Activated T-cell treated with anti-CD3 and anti-CD28 coated beads, Interleukin-2, amount 50 U/mL, for 48 hours (primary cell): ENCODE data around the gene EPB41L1.

ENCODE experiments used
- DNase-seq, 2 experiments: peaks; one replicate each; pipeline ENCODE4 v3.0.0-alpha.2; 2020

EPB41L1 gene

DNA sequence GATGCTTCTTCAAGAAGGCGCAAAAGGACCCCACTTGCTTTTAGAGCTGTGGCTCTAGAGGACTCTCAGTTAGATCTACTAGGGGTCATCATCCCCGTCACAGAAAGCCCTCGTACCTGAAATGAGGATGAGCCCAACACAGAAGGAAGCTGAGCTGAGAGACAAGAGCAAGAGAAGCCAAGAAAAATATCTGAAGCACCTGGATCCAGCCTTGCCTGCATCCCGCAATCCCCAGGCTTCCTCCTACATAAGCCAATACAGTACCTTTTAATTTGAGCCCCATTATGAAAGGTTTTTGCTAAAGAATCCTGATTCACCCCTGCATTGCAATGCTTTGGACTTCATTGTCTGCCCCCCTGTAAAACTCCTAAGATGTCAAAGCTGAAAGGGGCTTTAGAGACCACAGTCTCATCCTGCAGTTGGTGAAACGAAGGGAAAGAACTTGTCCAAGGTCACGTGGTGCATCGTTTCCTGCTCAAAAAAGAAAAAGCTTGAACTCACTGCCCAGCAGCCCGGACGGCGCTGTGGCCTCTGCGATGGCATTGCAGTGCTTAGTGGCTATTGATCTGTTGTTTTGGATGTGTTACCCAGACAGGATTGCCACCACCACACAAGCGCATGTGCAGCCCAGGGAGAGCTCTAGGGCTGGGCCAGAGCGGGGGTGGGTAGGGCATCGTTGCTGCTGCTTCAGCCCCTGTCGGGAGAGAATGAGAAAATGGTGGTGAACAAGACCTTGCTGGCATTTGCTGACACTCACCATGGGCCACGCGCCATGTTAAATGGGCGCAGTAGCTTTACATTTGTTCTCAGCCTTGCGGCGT lies 110.1 kb downstream of the EPB41L1 start:
- no peak for DNase-seq

DNA sequence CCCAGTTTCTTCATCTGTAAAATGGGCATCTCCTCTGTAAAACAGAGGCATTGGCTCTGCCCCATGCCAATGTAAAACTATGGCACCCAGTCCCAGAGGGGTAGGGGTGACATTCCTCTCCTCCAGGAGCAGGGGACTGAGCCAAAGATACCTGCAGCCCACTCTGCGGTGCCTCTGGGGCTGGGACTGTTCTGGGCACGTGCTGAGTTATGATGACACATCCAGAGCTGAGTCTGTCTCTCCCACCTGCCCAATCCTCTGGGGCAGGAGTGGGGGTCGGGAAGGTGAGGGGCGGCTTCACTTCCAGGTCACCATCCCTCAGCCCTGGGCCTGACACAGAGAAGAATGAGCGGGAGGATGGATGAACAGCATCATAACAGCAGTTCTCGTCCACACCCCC lies 111.6 kb downstream of the EPB41L1 start:
- DNase-seq: no peak

DNA sequence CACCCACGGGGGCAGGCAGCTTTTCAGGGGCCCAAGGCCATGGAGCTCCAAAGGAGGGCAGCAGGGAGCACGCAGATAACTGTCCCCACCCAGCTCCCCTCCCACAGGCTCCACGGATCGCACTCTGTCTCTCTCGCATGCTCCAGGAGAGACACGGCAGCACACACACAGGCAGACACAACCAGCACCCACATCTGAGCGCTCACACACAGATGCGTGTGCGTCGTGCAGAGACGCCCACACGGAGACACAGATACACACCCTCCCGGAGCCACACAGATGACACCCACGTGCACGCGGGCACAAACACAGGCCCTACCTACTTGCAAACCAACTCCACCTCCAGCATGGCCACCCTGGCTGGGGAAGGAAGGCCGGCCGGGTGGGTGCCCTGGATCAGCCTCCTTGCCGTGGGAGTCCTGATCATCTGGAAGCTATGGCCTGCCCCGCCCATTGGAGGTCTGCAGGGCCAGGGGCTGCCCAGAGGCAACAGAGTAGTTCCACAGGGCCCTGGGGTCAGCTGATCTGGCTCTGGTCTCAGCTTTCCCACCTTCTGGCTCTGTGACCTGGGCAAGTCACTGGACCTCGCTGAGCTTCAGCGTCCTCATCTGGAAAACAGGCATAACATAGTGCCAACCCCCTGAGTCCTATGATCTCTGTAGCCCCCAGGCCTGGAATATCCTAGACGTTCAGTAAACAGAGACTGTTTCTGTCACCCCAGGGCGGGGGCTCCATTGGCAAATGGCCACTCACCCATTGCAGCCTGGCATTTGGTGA lies 113.3 kb downstream of the EPB41L1 start:
- DNase-seq: no peak

DNA sequence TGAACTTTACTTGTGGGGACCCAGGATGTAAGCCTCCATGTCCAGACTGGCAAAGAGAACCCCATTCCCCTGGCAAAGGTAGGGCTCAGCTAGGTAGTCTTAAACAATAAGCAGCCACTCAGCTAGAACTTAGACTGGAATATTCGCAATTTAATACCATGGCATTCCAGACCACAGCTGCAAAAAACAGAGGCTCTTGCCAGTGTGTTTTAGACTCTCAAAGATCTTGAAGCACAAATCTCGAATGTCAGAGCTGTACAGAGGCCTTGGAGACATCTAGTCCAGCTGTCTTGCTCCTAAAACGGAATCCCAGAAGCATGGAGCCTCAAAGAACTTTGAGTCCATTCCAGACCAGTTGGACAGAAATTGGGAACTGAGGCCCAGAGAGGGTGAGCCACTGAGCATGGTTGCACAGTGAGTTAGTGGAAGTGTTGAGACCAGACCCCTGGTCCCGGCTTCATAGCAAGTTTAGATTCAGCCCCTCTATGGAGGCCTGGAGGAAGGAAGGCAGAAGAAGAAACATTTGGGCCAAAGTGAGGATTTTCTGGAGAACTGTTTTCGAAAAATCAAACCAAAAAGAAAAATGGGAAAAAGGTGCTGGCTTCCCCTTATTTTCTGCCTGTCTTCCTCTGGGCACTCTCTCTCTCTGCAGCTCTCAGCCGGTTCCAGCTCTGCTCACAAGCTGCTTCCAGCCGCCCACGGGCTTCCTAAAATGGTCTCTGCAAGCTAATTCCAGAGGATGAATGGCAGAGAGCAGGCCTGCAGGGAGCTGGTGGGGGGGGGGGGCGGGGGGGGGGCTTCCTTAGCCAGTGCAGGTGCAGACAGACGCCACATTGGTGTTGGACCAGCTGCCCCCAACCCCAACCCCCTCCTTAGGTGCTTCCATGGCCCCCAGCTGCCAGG lies 114.2 kb downstream of the EPB41L1 start:
- no peak for DNase-seq

DNA sequence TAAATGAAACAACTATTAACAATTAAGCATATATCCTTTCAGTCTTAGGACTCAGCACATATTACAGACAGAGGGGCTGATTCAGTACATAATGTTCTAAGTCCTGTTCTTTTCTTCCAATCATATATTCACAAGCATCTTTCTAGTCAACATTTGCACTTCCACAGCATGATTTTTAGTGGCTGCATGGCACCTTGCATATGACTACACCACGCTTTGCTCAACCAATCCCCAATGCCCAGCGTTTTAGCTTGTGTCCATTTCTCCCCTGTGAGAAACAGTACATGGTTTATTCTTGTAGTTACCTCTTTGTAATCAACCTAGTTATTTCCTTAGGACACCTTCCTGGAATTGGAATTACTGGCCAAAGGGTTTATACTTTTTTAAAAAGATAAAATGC lies 115.0 kb downstream of the EPB41L1 start:
- no peak for DNase-seq

DNA sequence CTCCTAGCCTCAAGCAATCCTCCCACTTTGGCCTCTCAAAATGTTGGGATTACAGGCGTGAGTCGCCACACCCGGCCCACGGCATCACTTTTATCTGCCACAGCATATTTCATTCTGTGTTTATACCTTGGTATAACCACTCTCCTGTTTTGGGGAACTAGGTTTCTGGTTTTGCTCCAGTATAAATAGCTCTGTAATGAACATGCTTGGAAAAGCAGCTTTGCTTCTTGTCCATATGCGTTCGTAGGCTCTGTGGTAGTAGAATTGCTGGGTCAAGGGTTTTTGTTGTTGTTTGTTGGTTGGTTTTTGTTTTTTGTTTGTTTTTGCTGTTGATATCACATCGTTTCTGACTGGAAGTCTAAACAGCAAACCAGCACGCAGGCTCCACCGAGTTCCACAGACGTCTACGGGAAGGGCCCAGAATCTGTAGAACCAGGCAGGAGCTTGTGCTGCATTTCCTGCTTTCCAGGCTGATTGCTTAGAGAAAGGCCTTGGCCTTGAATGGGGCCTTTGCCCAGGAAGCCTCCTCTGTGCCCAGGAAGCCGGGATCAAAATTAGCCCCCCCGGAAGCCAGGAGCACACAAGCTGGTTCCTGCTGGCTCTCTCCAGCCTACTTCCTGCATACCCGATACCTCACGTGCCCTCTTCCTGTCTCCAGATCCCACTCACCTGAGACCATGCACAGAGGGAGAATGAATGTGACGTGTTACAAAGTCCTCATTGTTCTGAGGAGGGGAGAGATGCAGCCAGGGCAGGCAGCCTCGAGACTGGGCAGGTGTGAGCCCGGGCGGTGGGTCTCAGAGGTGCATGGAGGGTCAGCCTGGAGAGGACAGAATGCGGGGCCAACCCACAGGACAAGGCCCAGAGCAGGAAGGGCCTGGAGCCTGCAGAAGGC lies 116.5 kb downstream of the EPB41L1 start:
- no peak for DNase-seq

DNA sequence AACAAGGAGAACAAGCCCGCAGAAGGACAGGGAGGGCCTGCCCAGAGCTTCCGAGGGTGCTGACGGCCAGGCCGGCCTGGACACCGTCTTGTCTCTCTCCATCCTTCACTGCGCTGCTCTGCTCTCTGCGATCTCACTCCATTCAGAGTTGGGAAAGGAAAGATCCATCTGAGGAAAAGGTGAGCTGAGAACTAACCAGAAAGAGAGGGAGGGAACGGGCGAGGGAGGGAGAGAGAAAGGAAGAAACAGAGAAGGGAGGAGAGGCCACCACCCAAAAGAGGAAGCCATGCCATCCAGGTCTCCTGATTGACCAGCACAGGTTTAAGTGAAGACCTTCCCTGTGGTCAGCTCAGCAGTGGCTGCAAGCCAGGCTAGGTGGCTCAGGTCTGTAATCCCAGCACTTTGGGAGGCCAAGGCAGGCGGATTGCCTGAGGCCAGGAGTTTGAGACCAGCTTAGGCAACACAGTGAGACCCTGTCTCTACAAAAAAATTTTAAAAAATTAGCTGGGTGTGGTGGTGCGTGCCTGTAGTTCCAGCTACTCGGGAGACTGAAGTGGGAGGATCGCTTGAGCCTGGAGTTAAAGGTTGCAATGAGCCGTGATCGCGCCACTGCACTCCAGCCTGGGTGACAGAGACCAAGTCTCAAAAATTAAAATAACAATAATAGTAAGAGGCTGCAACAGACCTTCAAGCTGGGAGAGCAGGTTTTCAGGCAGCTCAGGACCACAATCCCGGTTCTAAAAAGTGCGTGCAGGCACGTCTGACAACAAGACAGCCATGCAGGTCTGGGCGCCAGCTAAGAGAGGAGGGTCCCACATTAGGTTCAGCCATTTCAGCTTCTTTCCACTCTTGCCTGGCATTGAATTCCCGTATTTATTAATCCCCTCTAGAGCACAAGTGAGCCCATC lies 117.4 kb downstream of the EPB41L1 start:
- no peak for DNase-seq

DNA sequence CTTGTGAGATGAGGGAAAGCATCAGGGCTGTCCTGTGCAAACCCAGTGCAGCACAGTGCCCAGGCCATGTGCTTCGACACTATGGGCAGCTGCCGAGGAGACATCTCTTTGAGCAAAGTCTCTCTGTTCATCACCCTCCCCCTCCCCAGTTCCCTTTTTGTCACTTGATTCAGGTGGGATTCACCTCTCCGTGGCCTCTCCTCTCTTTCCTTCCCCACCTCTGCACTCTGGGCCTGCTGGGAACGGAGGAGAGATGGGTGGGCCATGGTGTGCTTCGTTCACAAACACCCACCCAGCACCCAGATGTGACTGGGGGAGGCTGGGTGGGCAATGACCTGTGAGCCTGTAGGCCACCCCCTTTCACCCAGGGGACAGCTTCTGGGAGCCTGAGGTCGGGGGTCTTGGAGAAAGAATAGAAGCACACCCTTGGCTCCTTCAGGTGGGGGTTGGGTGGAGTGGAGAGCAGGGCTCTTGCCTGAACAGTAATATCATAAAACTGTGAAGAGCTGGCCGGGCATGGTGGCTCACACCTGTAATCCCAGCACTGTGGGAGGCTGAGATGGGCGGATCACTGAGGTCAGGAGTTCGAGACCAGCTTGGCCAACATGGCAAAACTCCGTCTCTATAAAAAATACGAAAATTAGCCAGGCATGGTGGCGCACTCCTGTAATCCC lies 118.1 kb downstream of the EPB41L1 start:
- no peak for DNase-seq

DNA sequence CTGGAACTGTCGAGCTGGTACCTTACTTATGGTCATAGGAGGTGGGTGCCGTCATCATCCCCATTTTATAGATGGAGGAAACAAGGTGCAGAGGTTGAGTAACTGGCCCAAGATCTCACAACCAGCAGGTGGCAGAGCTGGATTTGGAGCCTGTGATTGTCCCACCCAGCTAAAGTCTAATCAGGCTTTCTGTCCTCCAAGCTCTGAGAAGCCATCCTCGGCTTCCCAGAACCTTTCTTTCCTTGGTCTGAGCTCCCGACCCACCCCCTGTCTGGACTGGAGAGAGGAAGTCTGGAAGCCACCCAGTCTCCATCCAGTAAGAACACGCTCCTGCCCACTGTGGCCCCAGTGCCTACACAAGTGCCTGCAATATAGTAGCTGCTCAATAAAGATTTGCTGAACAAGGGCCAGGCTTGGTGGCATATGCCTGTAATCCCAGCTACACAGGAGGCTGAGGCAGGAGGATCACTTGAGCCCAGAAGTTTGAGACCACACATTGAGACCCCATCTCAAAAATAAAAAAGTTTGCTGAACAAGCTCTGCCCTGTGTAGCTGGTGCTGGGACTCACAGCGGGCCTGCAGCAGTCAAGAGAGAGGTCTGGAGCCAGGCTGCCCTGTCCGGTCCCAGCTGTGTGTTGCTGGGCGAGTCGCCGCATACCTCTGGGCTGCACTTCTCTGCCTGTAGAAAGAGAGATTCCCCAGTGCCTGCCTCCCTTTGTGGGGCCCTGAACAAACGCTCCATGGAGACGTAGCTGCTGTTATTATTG lies 119.1 kb downstream of the EPB41L1 start:
- DNase-seq: no peak

DNA sequence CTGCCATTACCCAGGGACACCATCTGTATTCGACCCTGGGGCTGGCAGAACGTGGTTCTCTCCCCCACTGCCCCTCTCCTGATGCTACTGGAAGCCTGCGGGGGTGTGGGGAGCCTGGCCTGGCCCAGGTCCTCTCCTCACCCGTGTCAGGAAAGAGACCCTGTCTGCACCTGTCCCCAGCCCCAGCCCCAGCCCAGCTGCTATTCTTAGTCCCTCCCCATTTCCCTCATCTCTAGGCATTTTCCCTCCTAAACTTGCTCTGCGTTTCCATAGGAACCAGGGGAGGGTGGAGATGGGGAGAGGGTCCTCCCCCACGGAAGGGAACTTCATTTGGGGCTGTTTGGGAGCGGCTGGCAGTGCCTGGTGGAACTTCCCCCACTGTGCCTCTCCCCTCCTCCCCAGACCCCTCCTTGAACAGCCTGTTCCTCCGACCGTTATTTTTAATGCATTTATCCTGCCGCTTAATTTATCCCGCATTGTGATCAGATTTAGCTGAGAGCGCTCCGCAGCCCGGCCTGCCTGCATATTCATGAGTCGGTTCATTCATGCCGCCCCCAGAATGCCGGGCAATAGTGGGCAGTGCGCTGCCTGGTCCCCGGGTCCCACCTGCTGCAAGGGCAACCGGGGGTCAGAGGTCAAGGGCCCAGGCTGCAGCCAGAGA lies 119.8 kb downstream of the EPB41L1 start:
- no peak for DNase-seq

DNA sequence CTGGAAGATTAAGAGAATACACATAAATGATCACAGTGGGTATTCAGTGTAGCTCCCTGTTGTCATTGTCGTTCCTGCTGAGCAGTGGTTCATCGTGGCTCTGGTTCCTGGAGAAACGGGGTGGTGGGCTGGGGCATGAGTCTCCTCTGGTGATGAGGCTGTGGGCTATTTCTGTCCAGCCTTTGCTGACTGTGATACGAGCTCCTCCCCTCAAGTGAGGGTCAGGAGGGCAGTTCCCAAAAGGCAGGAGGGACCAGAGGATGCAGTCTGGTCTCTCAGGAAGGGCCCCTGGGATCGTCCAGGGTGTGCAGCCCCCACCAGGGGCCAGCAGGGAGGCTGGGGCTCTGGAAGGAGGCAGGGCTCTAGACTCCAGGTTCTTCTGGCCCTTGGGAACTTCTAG lies 120.5 kb downstream of the EPB41L1 start:
- no peak for DNase-seq

DNA sequence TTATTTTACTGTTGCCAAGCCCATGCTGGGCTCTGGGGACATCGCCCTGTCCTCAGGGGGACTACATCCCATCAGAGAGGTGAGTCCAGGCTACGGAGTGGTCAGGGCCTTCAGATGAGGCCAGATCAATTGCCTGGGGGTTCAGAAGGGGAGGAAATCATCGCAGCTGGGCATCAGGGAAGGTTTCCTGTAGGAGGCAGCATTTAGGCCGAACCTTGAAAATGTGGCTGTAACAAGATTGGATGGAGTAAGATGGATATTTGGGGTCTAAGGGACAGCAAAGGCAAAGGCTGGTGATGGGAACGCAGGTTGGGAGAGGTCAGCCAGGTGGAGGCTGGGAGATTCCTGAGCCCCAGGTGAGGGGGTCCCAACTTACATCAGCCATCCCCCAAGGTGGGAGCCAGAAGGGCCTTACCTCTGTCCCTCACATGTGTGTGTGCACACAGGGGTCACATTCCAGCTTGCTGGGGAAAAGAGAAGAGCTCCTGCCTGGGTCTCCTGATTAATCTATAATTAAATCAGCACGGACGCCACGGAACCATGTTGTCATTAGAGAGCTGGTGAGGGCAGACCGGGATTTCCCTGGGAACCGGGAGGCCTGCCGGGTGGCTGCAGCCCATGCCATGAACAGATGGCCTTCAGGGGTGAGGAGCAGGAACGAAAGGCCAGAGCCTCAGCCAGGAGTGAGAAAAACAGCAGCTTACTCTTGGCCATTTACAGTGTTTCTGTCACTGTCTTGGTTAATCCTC lies 121.1 kb downstream of the EPB41L1 start:
- DNase-seq: no peak

DNA sequence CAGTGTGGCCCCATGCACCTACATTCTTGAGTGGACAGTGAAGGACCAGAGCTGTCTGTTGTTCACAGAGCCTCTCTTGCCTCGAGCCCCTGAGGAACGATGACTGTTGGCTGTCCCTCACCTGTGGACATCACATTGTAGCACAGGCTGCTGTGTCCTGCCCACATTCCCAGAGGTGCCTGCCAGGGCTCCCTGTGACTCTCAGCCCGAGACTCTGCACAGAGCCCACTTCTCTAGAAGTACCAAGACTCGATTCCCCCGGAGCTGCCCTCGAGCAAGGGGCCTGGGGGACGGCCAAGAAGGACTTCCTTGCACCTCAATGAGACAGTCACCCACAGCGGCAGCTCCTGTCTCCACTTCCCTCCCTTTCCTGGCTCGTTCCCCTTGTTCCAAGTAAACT lies 123.0 kb downstream of the EPB41L1 start:
- DNase-seq: no peak

DNA sequence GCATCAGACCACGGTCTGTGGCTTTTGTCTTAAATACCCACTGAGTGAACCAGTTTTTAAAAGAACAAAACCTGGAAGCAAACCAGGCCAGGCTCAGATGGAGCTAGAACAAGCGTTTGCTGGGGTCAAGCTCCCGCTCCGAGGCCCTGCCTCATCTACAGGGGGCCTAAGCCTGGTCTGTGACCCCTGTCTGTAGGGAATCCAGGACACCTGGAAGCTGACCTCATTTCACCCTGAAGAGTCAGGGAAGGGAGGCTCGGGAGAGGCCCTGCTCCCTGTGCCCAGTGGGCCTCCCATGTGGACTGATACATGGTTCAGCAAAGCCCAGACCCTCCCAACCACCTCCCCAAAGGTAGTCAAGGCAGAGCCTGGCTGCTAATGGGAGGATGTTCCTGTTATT lies 124.8 kb downstream of the EPB41L1 start:
- DNase-seq: no peak

DNA sequence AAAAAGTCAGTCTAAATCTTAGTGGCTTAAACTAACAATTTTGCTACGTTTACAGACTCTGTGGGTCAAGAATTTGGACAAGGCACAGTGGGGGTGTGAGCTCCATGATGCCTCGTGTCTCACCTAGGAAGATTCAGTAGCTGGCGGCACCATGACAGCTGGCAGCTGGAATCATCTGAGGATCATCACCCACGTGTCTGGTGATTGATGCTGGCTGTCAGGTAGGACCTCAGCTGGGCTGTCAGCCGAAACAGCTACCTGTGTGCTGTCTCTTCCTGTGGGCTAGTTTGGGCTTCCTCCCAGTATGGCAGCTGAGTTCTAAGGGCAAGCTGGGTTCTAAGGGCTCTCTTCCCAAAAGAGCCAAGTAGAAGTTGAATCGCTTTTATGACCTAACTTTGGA lies 125.2 kb downstream of the EPB41L1 start:
- DNase-seq: no peak

DNA sequence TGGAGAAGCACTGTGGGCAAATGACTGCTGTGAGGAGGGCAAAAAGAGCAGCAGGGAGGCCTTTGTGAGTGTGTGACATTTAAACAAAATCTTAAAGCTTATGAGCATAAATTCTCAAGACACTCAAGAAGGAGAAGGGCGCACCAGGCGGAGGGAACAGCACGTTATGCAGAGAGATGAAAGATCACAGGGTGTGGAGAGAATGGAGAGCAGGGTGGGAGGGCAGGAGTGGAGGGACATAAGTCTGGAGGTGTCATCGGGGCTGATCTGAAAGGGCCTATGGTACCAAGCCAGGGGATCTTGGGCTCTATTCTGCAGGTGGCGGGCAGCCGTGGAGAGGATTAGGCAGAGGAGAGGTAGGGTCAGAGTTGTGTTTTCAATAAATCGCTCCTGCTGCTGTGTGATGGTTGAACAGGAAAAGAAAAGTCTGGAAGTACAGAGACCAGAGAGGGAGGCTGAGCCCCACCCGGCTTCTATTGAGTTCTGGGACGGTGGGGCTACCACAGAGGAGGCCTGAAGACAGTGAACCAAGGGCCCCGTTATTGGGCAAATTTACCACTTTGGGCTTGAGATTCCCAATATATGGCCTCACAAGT lies 127.3 kb downstream of the EPB41L1 start:
- no peak for DNase-seq
